OCI-LY1 (cell line): ENCODE data around the gene PIM3.

Experiments
- H2AFZ ChIP-seq: fragments of 200-600 bp; sonication (generic), shearing (Covaris generic); 2 replicates; pipeline ENCODE4 v1.6.0; 2014; ENCODE audit warnings: antibody characterized with exemption, mild to moderate bottlenecking, low read length
- H3F3A ChIP-seq: fragments of 200-600 bp; sonication (generic), shearing (Covaris generic); 2 replicates; pipeline ENCODE4 v1.6.0; 2014; ENCODE audit warnings: mild to moderate bottlenecking, antibody characterized with exemption, low read length, moderate library complexity; ENCODE audit not compliant: insufficient read depth
- H3K27ac ChIP-seq: fragments of 200-600 bp; sonication (generic); 2 replicates; pipeline ENCODE4 v1.5.1; 2014; ENCODE audit warnings: low read length, mixed run types, mild to moderate bottlenecking, low read depth; ENCODE audit not compliant: poor library complexity, severe bottlenecking
- H3K27me3 ChIP-seq: fragments of 200-600 bp; sonication (generic); 2 replicates; pipeline ENCODE4 v1.6.0; 2014; ENCODE audit warnings: antibody characterized with exemption, mild to moderate bottlenecking, low read length, moderate library complexity; ENCODE audit not compliant: insufficient read depth
- H3K36me3 ChIP-seq: fragments of 200-600 bp; sonication (generic); 2 replicates; pipeline ENCODE4 v1.6.1; 2014; ENCODE audit warnings: mild to moderate bottlenecking, antibody characterized with exemption, low read length, moderate library complexity, mixed read lengths; ENCODE audit not compliant: insufficient read depth
- H3K4me1 ChIP-seq: fragments of 200-600 bp; sonication (generic); 2 replicates; pipeline ENCODE4 v1.5.1; 2014; ENCODE audit warnings: mild to moderate bottlenecking, low read length, moderate library complexity; ENCODE audit not compliant: insufficient read depth, severe bottlenecking
- H3K4me2 ChIP-seq: fragments of 200-600 bp; sonication (generic), shearing (Covaris generic); 2 replicates; pipeline ENCODE4 v1.6.1; 2014; ENCODE audit warnings: low read length
- H3K4me3 ChIP-seq: fragments of 200-600 bp; sonication (generic); 2 replicates; pipeline ENCODE4 v1.5.1; 2014; ENCODE audit warnings: low read length, low read depth, mild to moderate bottlenecking, mixed read lengths; ENCODE audit not compliant: poor library complexity, severe bottlenecking
- H3K79me2 ChIP-seq: fragments of 200-600 bp; shearing (Covaris generic); 2 replicates; pipeline ENCODE4 v1.6.1; 2016; ENCODE audit warnings: mixed run types, low read length, mixed read lengths; ENCODE audit not compliant: insufficient read depth
- H3K9ac ChIP-seq: fragments of 200-600 bp; sonication (generic), shearing (Covaris generic); 2 replicates; pipeline ENCODE4 v1.6.1; 2014; ENCODE audit warnings: mild to moderate bottlenecking, low read length, mixed read lengths
- H3K9me2 ChIP-seq: fragments of 200-600 bp; sonication (generic), shearing (Covaris generic); 2 replicates; pipeline ENCODE4 v1.6.1; 2014; ENCODE audit warnings: low read depth, mild to moderate bottlenecking, low read length, mixed read lengths
- H3K9me3 ChIP-seq: fragments of 200-600 bp; shearing (Covaris generic); 2 replicates; pipeline ENCODE4 v1.6.1; 2014; ENCODE audit warnings: low read length, mixed read lengths
- H4K20me1 ChIP-seq: fragments of 200-600 bp; sonication (generic), shearing (Covaris generic); 2 replicates; pipeline ENCODE4 v1.6.0; 2016; ENCODE audit warnings: mild to moderate bottlenecking, low read length; ENCODE audit not compliant: insufficient read depth
- CTCF ChIP-seq: fragments of 200-600 bp; sonication (generic), shearing (Covaris generic); IDR thresholded peaks from 2 replicates; pipeline ENCODE4 v1.5.1; 2017; ENCODE audit warnings: mild to moderate bottlenecking, antibody characterized with exemption, low read length, moderate library complexity, mixed read lengths
- EZH2 ChIP-seq: fragments of 200-600 bp; sonication (generic), shearing (Covaris generic); IDR thresholded peaks from 2 replicates; pipeline ENCODE4 v1.8.0; 2017; ENCODE audit warnings: borderline replicate concordance, mixed run types, mild to moderate bottlenecking, antibody characterized with exemption, low read length, moderate library complexity, mixed read lengths

The PIM3 gene

DNA sequence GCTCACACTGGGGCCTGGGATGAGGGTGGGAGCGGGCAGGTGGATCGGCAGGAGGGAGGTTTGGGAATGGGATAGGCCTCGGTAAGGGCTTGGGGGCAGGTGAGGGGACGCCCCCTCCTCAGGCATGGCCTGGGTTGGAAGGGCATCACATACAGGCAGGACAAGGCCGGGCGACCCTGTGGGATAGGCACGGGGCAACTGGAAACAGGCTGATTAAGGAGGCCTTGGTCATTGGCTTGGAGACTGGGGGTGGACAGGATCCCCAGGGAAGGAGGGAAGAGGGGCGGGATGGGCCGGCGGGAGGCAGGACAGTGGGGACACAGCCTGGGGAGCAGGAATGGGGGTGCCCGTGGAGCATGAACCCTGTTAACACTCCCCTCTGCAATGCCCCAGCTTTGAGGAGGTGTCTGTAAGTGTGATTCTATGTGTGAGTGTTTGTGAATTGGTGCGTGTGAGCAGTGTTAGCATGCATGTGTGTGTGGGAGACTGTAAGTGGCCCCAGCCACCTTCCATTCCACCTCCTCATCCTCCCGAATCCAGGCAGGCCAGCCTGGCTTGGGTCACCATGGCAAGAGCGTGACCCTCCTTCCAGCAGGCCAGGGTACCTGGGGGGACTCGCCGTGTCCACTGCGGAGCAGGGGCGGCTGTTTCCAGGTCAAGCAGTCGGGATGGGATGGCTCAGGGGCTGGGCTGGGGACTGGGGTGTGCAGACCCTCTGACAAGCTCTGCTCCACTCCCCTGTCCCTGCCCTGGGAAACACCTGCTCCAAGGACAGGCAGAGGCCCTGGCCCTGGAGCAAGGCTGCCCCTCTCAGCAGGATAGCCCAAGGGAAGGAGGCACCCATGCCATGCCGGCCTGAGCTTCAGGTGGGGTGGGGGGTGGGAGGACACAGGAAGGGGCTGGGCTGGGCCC is 3.4 kb upstream of the PIM3 start:
- Histone ChIP-seq H3K4me2 (no peak overlapping the region), H2AFZ (no peak overlapping the region), H4K20me1 (no peaks in the 10 kb centered on the region), H3K9ac (no peak overlapping the region), H3F3A (no peaks in the 10 kb centered on the region), H3K9me3 (no peaks in the 10 kb centered on the region), H3K9me2 (no peaks in the 10 kb centered on the region), H3K36me3 (peaks cover 7% of the 10 kb centered on the region), H3K79me2 (no peaks in the 10 kb centered on the region), H3K4me3 (no peak overlapping the region), H3K27ac (no peak overlapping the region), H3K27me3 (0 out of 2 replicates have a peak, but pooled peaks cover 5% of the 10 kb centered on the region), H3K4me1 (peaks cover 9% of the 10 kb centered on the region)
- TF ChIP-seq EZH2, result no peak
- no peak for TF ChIP-seq CTCF

GRCh38 chr22:49957826-49958365 is 2.7 kb upstream of the PIM3 start:
- Histone ChIP-seq H3K4me3 (no peak overlapping the region), H3K4me2 (no peak overlapping the region), H3K27ac (no peak overlapping the region), H3K4me1 (peaks cover 16% of the 10 kb centered on the region), H3K9me3 (no peaks in the 10 kb centered on the region), H3K27me3 (no peaks in the 10 kb centered on the region), H3K79me2 (no peaks in the 10 kb centered on the region), H3K36me3 (peaks cover 13% of the 10 kb centered on the region), H4K20me1 (no peaks in the 10 kb centered on the region), H3K9me2 (no peaks in the 10 kb centered on the region), H3F3A (no peaks in the 10 kb centered on the region), H3K9ac (no peak overlapping the region), H2AFZ (no peak overlapping the region)
- TF ChIP-seq CTCF (no peak), EZH2 (no peak)

- Histone ChIP-seq H3F3A (no peaks in the 10 kb centered on the region), H3K9ac (no peak overlapping the region), H4K20me1 (no peaks in the 10 kb centered on the region), H3K27me3 (no peaks in the 10 kb centered on the region), H3K36me3 (peaks cover 19% of the 10 kb centered on the region), H3K4me2 (no peak overlapping the region), H2AFZ (no peak overlapping the region), H3K4me3 (no peak overlapping the region), H3K4me1 (peaks cover 19% of the 10 kb centered on the region), H3K9me2 (no peaks in the 10 kb centered on the region), H3K27ac (no peak overlapping the region), H3K79me2 (no peaks in the 10 kb centered on the region), H3K9me3 (no peaks in the 10 kb centered on the region)
- TF ChIP-seq CTCF, result no peak
- TF ChIP-seq EZH2, result no peak
Measured at GRCh38 chr22:49958366-49958921, 2.1 kb upstream of the PIM3 start.
